HFFc6 (cell line): ENCODE data around the gene CIB4. TPM values are rescaled to one million over a fixed set of nuclear protein-coding genes. Genes with fewer than 3 reads are reported as not detected.

ENCODE experiments used
- DNase-seq: peaks from one replicate; pipeline ENCODE4 v3.0.0-alpha.2; 2018
- H3K27ac Mint-ChIP-seq: 2 replicates; pipeline ENCODE4 v1.8.0; 2020; ENCODE audit warnings: mild to moderate bottlenecking, mixed read lengths
- H3K27me3 Mint-ChIP-seq: 2 replicates; pipeline ENCODE4 v1.8.0; 2021; ENCODE audit warnings: mild to moderate bottlenecking, moderate library complexity, mixed read lengths; ENCODE audit not compliant: insufficient read depth
- H3K36me3 Mint-ChIP-seq: 2 replicates; pipeline ENCODE4 v1.8.0; 2021; ENCODE audit warnings: low read depth, mixed read lengths
- H3K4me1 Mint-ChIP-seq: 2 replicates; pipeline ENCODE4 v1.8.0; 2020; ENCODE audit warnings: low read depth, mixed read lengths
- H3K4me3 Mint-ChIP-seq: 2 replicates; pipeline ENCODE4 v1.8.0; 2020; ENCODE audit warnings: mild to moderate bottlenecking, moderate library complexity, mixed read lengths
- H3K9me3 Mint-ChIP-seq: 2 replicates; pipeline ENCODE4 v1.8.0; 2020; ENCODE audit warnings: mild to moderate bottlenecking, mixed read lengths
- CTCF ChIP-seq: fragments of 200-600 bp; sonication (generic); IDR thresholded peaks from 2 replicates; pipeline ENCODE4 v1.5.0; 2021; ENCODE audit warnings: antibody characterized with exemption, mild to moderate bottlenecking
- total RNA-seq, 6 experiments: library from RNA; stranded (reverse); fragmentation: NEBNext Ultra II Directional; extraction: Animal tissue kit (Norgen Biotek cat#: 25700); gene quantifications; 2 replicates in 1 of 6; 3 replicates in 5 of 6; pipeline ENCODE4 v1.2.3, GENCODE V29; 2021

The CIB4 gene
- total RNA-seq, 6 experiments from 2014 or later: not detected

GRCh38 chr2:26615336-26615859 is 25.8 kb downstream of the CIB4 start:
- H3K36me3 Mint-ChIP-seq: no peaks in the 10 kb centered on the region
- no peak overlapping the region for H3K27ac Mint-ChIP-seq
- H3K4me3 Mint-ChIP-seq: no peak overlapping the region
- H3K9me3 Mint-ChIP-seq: no peaks in the 10 kb centered on the region
- TF ChIP-seq CTCF: peak; percentile 46
- H3K4me1 Mint-ChIP-seq: no peaks in the 10 kb centered on the region
- DNase-seq: no peak
- H3K27me3 Mint-ChIP-seq: peaks cover 67% of the 10 kb centered on the region

DNA sequence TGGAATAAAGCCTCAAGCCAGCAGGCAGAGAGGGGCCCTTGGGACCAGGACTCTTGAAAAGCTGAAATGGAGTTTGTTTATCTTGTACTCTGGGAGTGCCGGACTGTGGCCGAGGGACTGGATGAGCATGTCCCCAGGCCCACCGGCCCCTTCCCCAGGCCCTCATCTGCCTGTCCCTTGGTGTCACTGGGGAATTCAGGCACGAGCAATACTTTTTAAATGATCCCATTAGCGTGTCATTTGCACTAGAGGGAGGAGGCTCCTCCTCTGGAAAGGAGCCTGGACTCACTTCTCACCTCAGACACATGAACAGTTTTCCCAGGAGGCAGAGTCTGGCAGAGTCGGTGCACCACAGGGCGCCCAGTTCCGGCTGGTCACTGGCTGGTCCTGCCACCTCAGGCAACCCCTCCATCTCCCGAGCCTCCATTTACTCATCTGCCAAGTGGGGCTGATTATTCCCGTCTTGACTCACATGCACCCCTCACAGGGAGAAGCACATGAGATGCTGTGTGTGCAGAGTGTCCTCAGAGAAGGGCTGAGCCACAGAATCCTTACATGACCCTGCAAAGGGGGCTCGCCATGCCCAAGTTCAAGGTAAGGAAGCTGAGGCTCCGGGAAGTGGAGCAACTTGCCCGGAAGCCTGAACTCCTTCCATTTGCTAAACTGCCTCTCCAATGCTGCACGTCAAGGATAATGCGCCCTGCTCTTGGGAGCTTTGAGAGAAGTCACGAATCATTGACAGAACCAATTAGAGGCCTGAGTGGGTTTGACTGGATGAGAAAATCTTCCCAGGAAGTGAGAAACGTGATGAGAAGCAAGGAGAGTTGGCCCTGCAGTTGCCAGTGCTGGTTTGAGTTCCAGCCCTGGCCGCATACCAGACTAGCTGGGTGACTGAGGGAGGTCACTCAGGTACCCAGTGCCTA is 26.7 kb downstream of the CIB4 start:
- Mint-ChIP-seq H3K36me3 (no peaks in the 10 kb centered on the region), H3K4me1 (no peaks in the 10 kb centered on the region), H3K27ac (no peak overlapping the region), H3K27me3 (peaks cover 66% of the 10 kb centered on the region), H3K9me3 (no peaks in the 10 kb centered on the region), H3K4me3 (no peak overlapping the region)
- no peak for DNase-seq
- no peak for TF ChIP-seq CTCF

DNA sequence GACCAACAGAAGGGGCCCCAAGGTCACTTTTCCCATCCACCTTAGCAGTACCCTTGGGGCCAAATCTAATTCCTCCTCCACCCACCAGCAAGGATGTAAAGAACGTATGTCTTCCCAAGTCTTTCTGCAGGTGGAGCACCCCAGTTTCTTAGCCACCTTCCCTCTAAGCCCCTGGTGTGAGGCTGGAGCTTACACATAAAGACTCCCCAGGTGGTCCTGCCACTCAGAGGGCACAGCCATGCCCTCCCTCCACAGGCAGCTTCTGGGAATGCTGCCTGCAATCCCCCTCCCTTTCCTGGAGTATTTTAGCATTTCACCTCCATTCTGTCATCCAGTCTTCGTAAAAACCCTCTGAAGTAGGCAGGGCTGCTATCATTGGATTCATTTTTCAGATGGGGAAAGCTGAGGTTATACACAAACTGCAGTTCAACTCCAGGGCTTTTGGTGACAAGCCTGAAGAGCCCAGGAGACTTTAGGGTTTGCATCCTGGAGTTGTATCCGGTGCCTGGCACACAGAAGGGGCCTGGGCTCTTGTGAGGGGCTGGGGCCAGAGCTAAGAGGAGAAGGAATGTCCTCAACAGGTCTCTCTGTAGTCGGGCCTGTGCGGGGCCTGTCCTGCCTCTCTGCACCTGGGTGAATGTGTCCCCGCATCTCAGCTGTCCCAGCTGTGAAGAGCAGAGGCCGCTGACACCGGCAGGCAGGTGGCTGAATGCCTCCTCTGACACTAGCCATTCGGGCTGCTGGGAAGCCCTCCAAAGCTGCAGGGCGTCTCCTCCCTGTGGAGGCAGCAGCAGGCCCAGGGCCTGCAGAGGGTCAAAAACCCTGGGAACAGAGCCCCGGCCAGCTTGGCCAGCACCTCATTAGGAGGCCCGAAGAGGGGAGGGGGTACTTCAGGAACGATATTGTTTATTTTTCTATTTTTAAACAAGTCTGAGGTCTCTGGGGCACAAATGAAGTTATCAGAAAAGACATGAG is 27.6 kb downstream of the CIB4 start:
- no peak for TF ChIP-seq CTCF
- Mint-ChIP-seq H3K4me1 (no peaks in the 10 kb centered on the region), H3K9me3 (no peaks in the 10 kb centered on the region), H3K27ac (no peak overlapping the region), H3K27me3 (peaks cover 74% of the 10 kb centered on the region), H3K4me3 (no peak overlapping the region), H3K36me3 (no peaks in the 10 kb centered on the region)
- no peak for DNase-seq

- Mint-ChIP-seq H3K36me3 (no peaks in the 10 kb centered on the region), H3K27me3 (peaks cover 71% of the 10 kb centered on the region), H3K4me3 (no peak overlapping the region), H3K9me3 (no peaks in the 10 kb centered on the region), H3K4me1 (no peaks in the 10 kb centered on the region), H3K27ac (no peak overlapping the region)
- no peak for TF ChIP-seq CTCF
- DNase-seq: no peak
Observed at GRCh38 chr2:26612522-26613240, 28.5 kb downstream of the CIB4 start.

DNA sequence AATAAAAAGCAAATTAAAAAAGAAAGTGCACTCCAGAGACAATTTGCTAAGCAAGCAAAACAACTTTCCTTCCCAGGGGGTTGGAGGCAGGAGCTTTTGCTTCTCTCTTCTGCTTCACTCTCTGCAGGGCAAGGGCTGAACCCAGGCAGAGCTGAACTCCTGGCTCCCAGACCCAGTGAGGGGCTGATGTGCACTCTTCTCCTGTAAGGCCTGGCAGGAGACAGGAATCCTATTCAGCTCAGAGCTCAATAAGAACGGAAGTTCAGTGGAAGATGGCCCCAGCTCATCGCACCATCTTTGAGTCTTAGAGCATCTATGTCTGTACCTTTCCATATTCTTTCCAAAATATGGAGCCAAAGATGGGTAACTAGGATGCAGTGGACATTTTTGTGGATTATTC is 29.1 kb downstream of the CIB4 start:
- no peaks in the 10 kb centered on the region for H3K4me1 Mint-ChIP-seq
- H3K4me3 Mint-ChIP-seq: no peak overlapping the region
- H3K27ac Mint-ChIP-seq: no peak overlapping the region
- no peak for DNase-seq
- H3K27me3 Mint-ChIP-seq: peaks cover 69% of the 10 kb centered on the region
- no peak for TF ChIP-seq CTCF
- no peaks in the 10 kb centered on the region for H3K36me3 Mint-ChIP-seq
- H3K9me3 Mint-ChIP-seq: no peaks in the 10 kb centered on the region
